Measurements from ENCODE around the gene TRABD2A. TPM values are rescaled to one million over a fixed set of nuclear protein-coding genes. Genes with fewer than 3 reads are reported as not detected.
A peak's percentile ranks its signal among the peaks of the same experiment; 100 is the strongest.

The TRABD2A gene
- total and polyA plus RNA-seq, 2 of the 13 experiments (the other 11 are each of a cell fraction or from before 2014, with no cell fraction given): 0.15 TPM; not detected in 1

- TF ChIP-seq ZBED4 (CRISPR knock-in tag; IDR thresholded peaks at IDR 0.05; ENCODE audit: borderline replicate concordance): no peak; the same call in 1 of the 2 replicates
- no peak for TF ChIP-seq ZKSCAN5 (CRISPR knock-in tag; IDR thresholded peaks at IDR 0.05)
- TF ChIP-seq ZBTB7A (CRISPR knock-in tag; IDR thresholded peaks at IDR 0.05): no peak
- TF ChIP-seq ZNF460 (CRISPR knock-in tag; IDR thresholded peaks at IDR 0.05; ENCODE audit: borderline replicate concordance): no peak
- TF ChIP-seq ZMYM4 (CRISPR knock-in tag; IDR thresholded peaks at IDR 0.05): no peak
- no peak; the same call in 1 of the 2 replicates for TF ChIP-seq ZNF350 (CRISPR knock-in tag; IDR thresholded peaks at IDR 0.05; ENCODE audit: borderline replicate concordance, low read depth)
- no peak for TF ChIP-seq ZZZ3 (CRISPR knock-in tag; IDR thresholded peaks at IDR 0.05; ENCODE audit: borderline replicate concordance)
- TF ChIP-seq BRF2 (CRISPR knock-in tag; IDR thresholded peaks at IDR 0.05): no peak
- TF ChIP-seq ZNF121 (CRISPR knock-in tag; IDR thresholded peaks at IDR 0.05): 0 out of 2 replicates have a peak, but pooled peaks have one; percentile 15
- peak; percentile 72 for TF ChIP-seq NR2C2 (CRISPR knock-in tag; IDR thresholded peaks at IDR 0.05; ENCODE audit: borderline replicate concordance)
- no peak for TF ChIP-seq MTF1 (CRISPR knock-in tag; IDR thresholded peaks at IDR 0.05)
- no peak for TF ChIP-seq REL (CRISPR knock-in tag; conservative IDR thresholded peaks at IDR 0.05)
- TF ChIP-seq NR2F1 (CRISPR knock-in tag; IDR thresholded peaks at IDR 0.05): peak; percentile 78 to 85
- no peak for TF ChIP-seq ZBTB26 (CRISPR knock-in tag; IDR thresholded peaks at IDR 0.05; ENCODE audit: borderline replicate concordance)
- no peak for TF ChIP-seq KDM5B (CRISPR knock-in tag; IDR thresholded peaks at IDR 0.05; ENCODE audit: borderline replicate concordance)
- peak in 1 of 2 experiments; percentile 89; a peak in 1 of 4 replicates for TF ChIP-seq KLF16 (CRISPR knock-in tag; IDR thresholded peaks at IDR 0.05)
- no peak for TF ChIP-seq SRSF9 (IDR thresholded peaks at IDR 0.05; ENCODE audit: borderline replicate concordance, insufficient read depth, low read depth, low read length, poor library complexity, severe bottlenecking)
- no peak for TF ChIP-seq TFAP4 (IDR thresholded peaks at IDR 0.05; ENCODE audit: borderline replicate concordance, low read depth)
- 0 out of 2 replicates have a peak, but pooled peaks have one; percentile 53 for TF ChIP-seq ELF3 (CRISPR knock-in tag; IDR thresholded peaks at IDR 0.05)
- no peak for TF ChIP-seq ZNF44 (CRISPR knock-in tag; IDR thresholded peaks at IDR 0.05)
- no peak for TF ChIP-seq MIXL1 (CRISPR knock-in tag; IDR thresholded peaks at IDR 0.05)
- no peak for TF ChIP-seq THAP7 (CRISPR knock-in tag; IDR thresholded peaks at IDR 0.05)
These were observed 39.1 kb upstream of the TRABD2A start (continued) for GRCh38 chr2:84919885-84920580.
